ENCODE results near the gene ARAP3.
"Not testable (repeated sequence)": the region's sequence is repeated elsewhere in the genome, so short reads cannot be mapped to it uniquely, and the experiment has no call there.

Gene ARAP3

GRCh38 chr5:141681695-141682641, at the start of gene ARAP3:
ARAP3 (minus strand) TSS chr5:141682230; CDS start chr5:141680486, 1,744 bp downstream.
- DNase-seq (ENCODE audit: low read depth): peak; percentile 50

GRCh38 chr5:141729387-141730006, 47.5 kb upstream of the ARAP3 start:
- no peak for DNase-seq (ENCODE audit: low read depth)

GRCh38 chr5:141725891-141726290, 43.9 kb upstream of the ARAP3 start:
- no peak for DNase-seq (ENCODE audit: low read depth)

GRCh38 chr5:141725174-141725573, 43.1 kb upstream of the ARAP3 start:
- not testable (repeated sequence) for DNase-seq (ENCODE audit: low read depth)

- DNase-seq (ENCODE audit: low read depth): no peak
Measured at GRCh38 chr5:141722266-141722665, 40.2 kb upstream of the ARAP3 start.

GRCh38 chr5:141717043-141717442, 35.0 kb upstream of the ARAP3 start:
- no peak for DNase-seq (ENCODE audit: low read depth)

- no peak for DNase-seq (ENCODE audit: low read depth)
Measured at GRCh38 chr5:141716468-141716867, 34.4 kb upstream of the ARAP3 start.

- no peak for DNase-seq (ENCODE audit: low read depth)
Measured at GRCh38 chr5:141716009-141716408, 34.0 kb upstream of the ARAP3 start.

- DNase-seq (ENCODE audit: low read depth): no peak
Measured at GRCh38 chr5:141715346-141715905, 33.4 kb upstream of the ARAP3 start.

- no peak for DNase-seq (ENCODE audit: low read depth)
Measured at GRCh38 chr5:141714542-141715310, 32.7 kb upstream of the ARAP3 start.

- DNase-seq (ENCODE audit: low read depth): no peak
Measured at GRCh38 chr5:141713616-141714309, 31.7 kb upstream of the ARAP3 start.

GRCh38 chr5:141711687-141712086, 29.7 kb upstream of the ARAP3 start:
- no peak for DNase-seq (ENCODE audit: low read depth)

GRCh38 chr5:141709699-141710267, 27.8 kb upstream of the ARAP3 start:
- DNase-seq (ENCODE audit: low read depth): no peak

GRCh38 chr5:141708016-141708415, 26.0 kb upstream of the ARAP3 start:
- no peak for DNase-seq (ENCODE audit: low read depth)

GRCh38 chr5:141707510-141707909, 25.5 kb upstream of the ARAP3 start:
- no peak for DNase-seq (ENCODE audit: low read depth)

GRCh38 chr5:141706121-141706520, 24.1 kb upstream of the ARAP3 start:
- no peak for DNase-seq (ENCODE audit: low read depth)

GRCh38 chr5:141705469-141705868, 23.4 kb upstream of the ARAP3 start:
- DNase-seq (ENCODE audit: low read depth): no peak

- no peak for DNase-seq (ENCODE audit: low read depth)
Measured at GRCh38 chr5:141704782-141705297, 22.8 kb upstream of the ARAP3 start.

GRCh38 chr5:141703133-141703561, 21.1 kb upstream of the ARAP3 start:
- DNase-seq (ENCODE audit: low read depth): no peak

- no peak for DNase-seq (ENCODE audit: low read depth)
Measured at GRCh38 chr5:141701360-141702119, 19.5 kb upstream of the ARAP3 start.

Data from GM04503 (cell line).